ENCODE measurements around the gene IGFBP6. TPM values are rescaled to one million over a fixed set of nuclear protein-coding genes. Genes with fewer than 3 reads are reported as not detected.

Gene IGFBP6
- total RNA-seq, 1 donor from 2014 or later, result 0.72 TPM

- DNase-seq (ENCODE audit: low read depth, low spot score), result no peak
- TF ChIP-seq, protein P1, sequence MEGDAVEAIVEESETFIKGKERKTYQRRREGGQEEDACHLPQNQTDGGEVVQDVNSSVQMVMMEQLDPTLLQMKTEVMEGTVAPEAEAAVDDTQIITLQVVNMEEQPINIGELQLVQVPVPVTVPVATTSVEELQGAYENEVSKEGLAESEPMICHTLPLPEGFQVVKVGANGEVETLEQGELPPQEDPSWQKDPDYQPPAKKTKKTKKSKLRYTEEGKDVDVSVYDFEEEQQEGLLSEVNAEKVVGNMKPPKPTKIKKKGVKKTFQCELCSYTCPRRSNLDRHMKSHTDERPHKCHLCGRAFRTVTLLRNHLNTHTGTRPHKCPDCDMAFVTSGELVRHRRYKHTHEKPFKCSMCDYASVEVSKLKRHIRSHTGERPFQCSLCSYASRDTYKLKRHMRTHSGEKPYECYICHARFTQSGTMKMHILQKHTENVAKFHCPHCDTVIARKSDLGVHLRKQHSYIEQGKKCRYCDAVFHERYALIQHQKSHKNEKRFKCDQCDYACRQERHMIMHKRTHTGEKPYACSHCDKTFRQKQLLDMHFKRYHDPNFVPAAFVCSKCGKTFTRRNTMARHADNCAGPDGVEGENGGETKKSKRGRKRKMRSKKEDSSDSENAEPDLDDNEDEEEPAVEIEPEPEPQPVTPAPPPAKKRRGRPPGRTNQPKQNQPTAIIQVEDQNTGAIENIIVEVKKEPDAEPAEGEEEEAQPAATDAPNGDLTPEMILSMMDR (conservative IDR thresholded peaks at IDR 0.05), result peak; percentile 81
- H3K27ac Mint-ChIP-seq (ENCODE audit: unreplicated experiment), result peak overlapping the region; percentile 99
Measured at GRCh38 chr12:53053218-53054111, 44.0 kb upstream of the IGFBP6 start.

GRCh38 chr12:53054112-53054878 is 43.2 kb upstream of the IGFBP6 start:
- DNase-seq (ENCODE audit: low read depth, low spot score), result peak; percentile 89
- no peaks in the 10 kb centered on the region for H3K36me3 Mint-ChIP-seq (ENCODE audit: low read depth)
- no peaks in the 10 kb centered on the region for H3K9me3 Mint-ChIP-seq
- H3K4me3 Mint-ChIP-seq, result peak overlapping the region; percentile 97
- H3K27ac Mint-ChIP-seq (ENCODE audit: unreplicated experiment), result peak overlapping the region; percentile 99
- TF ChIP-seq, protein P1 (conservative IDR thresholded peaks at IDR 0.05), result no peak
- peaks cover 43% of the 10 kb centered on the region for H3K4me1 Mint-ChIP-seq
- H3K27me3 Mint-ChIP-seq (ENCODE audit: low read depth), result peaks cover 2% of the 10 kb centered on the region

More at GRCh38 chr12:53053218-53054111, 44.0 kb upstream of the IGFBP6 start:
- no peaks in the 10 kb centered on the region for H3K36me3 Mint-ChIP-seq (ENCODE audit: low read depth)
- peaks cover 2% of the 10 kb centered on the region for H3K27me3 Mint-ChIP-seq (ENCODE audit: low read depth)
- peak overlapping the region; percentile 97 for H3K4me3 Mint-ChIP-seq
- H3K9me3 Mint-ChIP-seq, result no peaks in the 10 kb centered on the region
- H3K4me1 Mint-ChIP-seq, result peaks cover 52% of the 10 kb centered on the region

- Mint-ChIP-seq H3K4me3 (peak overlapping the region; percentile 77), H3K4me1 (peaks cover 34% of the 10 kb centered on the region), H3K9me3 (no peaks in the 10 kb centered on the region), H3K27ac (ENCODE audit: unreplicated experiment) (no peak overlapping the region), H3K36me3 (ENCODE audit: low read depth) (no peaks in the 10 kb centered on the region), H3K27me3 (ENCODE audit: low read depth) (peaks cover 2% of the 10 kb centered on the region)
- TF ChIP-seq, protein P1 (conservative IDR thresholded peaks at IDR 0.05), result no peak
- DNase-seq (ENCODE audit: low read depth, low spot score), result no peak
Measured at GRCh38 chr12:53055471-53056266, 41.8 kb upstream of the IGFBP6 start.

GRCh38 chr12:53056296-53056695 is 41.2 kb upstream of the IGFBP6 start:
- Mint-ChIP-seq H3K4me1 (peaks cover 28% of the 10 kb centered on the region), H3K27me3 (ENCODE audit: low read depth) (no peaks in the 10 kb centered on the region), H3K9me3 (no peaks in the 10 kb centered on the region), H3K36me3 (ENCODE audit: low read depth) (no peaks in the 10 kb centered on the region), H3K27ac (ENCODE audit: unreplicated experiment) (no peak overlapping the region), H3K4me3 (peak overlapping the region; percentile 72)
- TF ChIP-seq, protein P1 (conservative IDR thresholded peaks at IDR 0.05), result no peak
- DNase-seq (ENCODE audit: low read depth, low spot score), result no peak

GRCh38 chr12:53056901-53057300 is 40.6 kb upstream of the IGFBP6 start:
- H3K27ac Mint-ChIP-seq (ENCODE audit: unreplicated experiment), result no peak overlapping the region
- H3K4me1 Mint-ChIP-seq, result peaks cover 22% of the 10 kb centered on the region
- no peak for DNase-seq (ENCODE audit: low read depth, low spot score)
- no peaks in the 10 kb centered on the region for H3K27me3 Mint-ChIP-seq (ENCODE audit: low read depth)
- H3K4me3 Mint-ChIP-seq, result peak overlapping the region; percentile 72
- no peaks in the 10 kb centered on the region for H3K9me3 Mint-ChIP-seq
- H3K36me3 Mint-ChIP-seq (ENCODE audit: low read depth), result no peaks in the 10 kb centered on the region
- TF ChIP-seq, protein P1 (conservative IDR thresholded peaks at IDR 0.05), result no peak

Data from neural crest cell (in vitro differentiated cells).